ENCODE measurements around the gene SYNE2. TPM values are rescaled to one million over a fixed set of nuclear protein-coding genes. Genes with fewer than 3 reads are reported as not detected.

SYNE2 gene
- total and polyA plus RNA-seq, 2 of the 8 experiments (the other 6 are each of a cell fraction or from before 2014, with no cell fraction given), result 32.6 to 46.1 TPM

GRCh38 chr14:64012003-64012402 is 159.2 kb downstream of the SYNE2 start (continued):
- TF ChIP-seq CHD7 (IDR thresholded peaks at IDR 0.05; ENCODE audit: insufficient replicate concordance, low read length), result no peak
- TF ChIP-seq HDAC2 (IDR thresholded peaks at IDR 0.05; ENCODE audit: borderline replicate concordance in 1 of 2, low read depth in 2 of 2, low read length in 2 of 2), result no peak
- TF ChIP-seq NRF1 (IDR thresholded peaks at IDR 0.05; ENCODE audit: low read depth, low read length), result no peak
- no peak for TF ChIP-seq TEAD4 (IDR thresholded peaks at IDR 0.05; ENCODE audit: low read depth, low read length)
- TF ChIP-seq, protein P1, sequence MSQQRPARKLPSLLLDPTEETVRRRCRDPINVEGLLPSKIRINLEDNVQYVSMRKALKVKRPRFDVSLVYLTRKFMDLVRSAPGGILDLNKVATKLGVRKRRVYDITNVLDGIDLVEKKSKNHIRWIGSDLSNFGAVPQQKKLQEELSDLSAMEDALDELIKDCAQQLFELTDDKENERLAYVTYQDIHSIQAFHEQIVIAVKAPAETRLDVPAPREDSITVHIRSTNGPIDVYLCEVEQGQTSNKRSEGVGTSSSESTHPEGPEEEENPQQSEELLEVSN (IDR thresholded peaks at IDR 0.05), result no peak
- no peak for TF ChIP-seq SP4 (IDR thresholded peaks at IDR 0.05; ENCODE audit: low read length)
- TF ChIP-seq ZNF274 (IDR thresholded peaks at IDR 0.05; ENCODE audit: borderline replicate concordance, extremely low read depth, low read length), result no peak
- TF ChIP-seq BCL11A (IDR thresholded peaks at IDR 0.05; ENCODE audit: low read depth in 2 of 2, low read length in 2 of 2), result no peak

Measured in H1 (cell line).